ENCODE results near the gene SERINC3.
"Not testable (repeated sequence)": the region's sequence is repeated elsewhere in the genome, so short reads cannot be mapped to it uniquely, and the experiment has no call there.

The SERINC3 gene

GRCh38 chr20:44489931-44490330 lies 31.9 kb downstream of the SERINC3 start:
- DNase-seq, result no peak

- DNase-seq, result no peak
These were observed 32.6 kb downstream of the SERINC3 start for GRCh38 chr20:44489223-44489622.

DNA sequence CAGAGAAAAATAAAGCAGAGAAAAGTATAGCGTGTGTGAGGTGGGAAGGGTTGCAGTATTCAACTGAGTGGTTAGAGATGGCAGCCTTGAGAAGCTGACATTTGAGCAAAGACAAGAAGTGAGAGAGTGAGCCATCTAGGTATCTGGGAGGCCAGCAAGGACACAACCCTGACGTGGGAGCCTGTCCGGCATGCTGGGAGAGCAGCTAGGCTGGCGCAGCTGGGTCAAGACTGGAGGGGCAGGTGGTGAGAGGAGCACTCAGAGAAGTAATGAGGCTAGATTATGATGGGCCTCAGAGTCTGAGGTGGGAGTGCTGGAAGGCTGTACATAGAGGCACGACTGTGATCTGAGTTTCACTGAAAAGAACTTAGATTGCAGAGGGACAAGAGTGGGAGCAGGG lies 33.3 kb downstream of the SERINC3 start:
- no peak for DNase-seq

DNA sequence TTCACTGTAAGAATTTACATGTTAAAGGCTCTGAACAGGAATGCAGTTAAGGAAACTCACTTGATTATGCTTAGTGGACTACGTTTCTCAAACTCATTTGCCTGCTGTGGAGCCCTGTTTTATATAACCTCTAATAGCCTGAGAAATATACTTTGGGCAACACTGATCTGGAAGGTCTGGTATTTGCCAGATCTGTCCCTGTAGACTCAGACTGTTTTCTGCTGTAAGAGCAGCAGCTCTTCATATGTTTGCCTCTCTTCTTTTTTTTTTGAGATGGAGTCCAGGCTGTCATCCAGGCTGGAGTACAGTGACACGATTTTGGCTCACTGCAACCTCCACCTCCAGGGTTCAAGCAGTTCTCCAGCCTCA lies 36.1 kb downstream of the SERINC3 start:
- no peak for DNase-seq

DNA sequence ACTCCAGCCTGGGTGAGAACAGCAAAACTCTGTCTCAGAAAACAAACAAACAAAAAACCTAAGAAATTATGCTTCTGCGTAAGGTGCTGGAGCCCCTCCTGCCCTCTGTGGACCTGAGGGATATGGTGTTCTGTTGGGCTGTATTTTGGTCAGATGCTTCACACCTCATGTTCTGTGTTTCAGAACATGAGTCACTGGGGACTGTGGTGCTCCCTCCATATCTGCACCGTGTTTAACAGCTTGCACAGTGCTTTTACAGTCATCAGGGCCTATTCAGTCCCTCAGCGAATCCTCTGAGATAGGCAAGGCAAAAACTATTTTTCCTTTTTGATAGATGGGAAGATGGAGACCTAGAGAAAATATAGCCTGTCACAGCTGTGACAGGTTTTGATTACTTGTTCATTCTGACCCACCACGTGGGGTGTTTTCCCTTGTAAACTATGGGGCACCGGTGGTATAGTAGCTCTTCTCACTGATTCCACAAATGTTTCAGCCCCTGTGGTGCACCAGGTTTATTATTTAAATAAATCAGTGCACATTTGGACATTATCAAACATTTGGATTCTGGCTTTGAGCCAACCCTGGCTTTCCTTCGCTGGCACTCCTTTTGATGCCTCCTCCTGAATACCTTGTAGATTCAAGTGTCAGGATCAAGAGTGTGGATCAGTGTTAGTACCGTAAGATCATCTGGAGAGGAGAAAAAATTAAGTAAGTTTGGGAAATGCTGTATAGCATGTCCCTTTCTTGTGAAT lies 36.6 kb downstream of the SERINC3 start:
- no peak for DNase-seq

- no peak for DNase-seq
These were observed 38.8 kb downstream of the SERINC3 start for GRCh38 chr20:44483112-44483511.

- no peak for DNase-seq
These were observed 40.0 kb downstream of the SERINC3 start for GRCh38 chr20:44481719-44482416.

DNA sequence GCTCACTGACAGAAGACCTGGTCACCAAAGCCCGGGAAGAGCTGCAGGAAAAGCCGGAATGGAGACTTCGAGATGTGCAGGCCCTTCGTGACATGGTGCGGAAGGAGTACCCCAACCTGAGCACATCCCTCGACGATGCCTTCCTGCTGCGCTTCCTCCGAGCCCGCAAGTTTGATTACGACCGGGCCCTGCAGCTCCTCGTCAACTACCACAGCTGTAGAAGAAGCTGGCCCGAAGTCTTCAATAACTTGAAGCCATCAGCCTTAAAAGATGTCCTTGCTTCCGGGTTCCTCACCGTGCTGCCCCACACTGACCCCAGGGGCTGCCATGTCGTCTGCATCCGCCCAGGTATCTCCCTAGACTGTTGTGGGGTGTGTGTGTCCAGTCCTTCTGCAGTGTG lies 41.8 kb downstream of the SERINC3 start:
- no peak for DNase-seq

DNA sequence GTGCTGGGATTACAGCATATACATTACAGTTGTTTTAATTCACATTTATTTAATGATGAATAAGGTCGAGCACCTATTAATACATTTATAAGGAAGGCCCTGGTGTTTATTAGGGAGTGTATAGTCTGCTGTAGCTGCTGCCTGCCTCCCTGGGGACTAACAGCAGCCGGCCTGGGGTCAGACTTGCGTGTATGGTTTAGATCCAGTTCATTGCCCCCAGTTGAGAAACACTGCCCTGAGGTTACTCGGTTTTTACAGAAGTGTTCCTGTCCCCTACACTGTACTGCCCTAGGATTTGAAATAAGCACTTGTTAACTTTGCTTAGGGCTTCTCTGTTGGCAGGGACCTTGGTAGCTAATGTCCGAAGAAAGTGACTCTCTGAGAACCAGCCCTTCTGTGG lies 42.2 kb downstream of the SERINC3 start:
- DNase-seq, result no peak

GRCh38 chr20:44478206-44478605 lies 43.7 kb downstream of the SERINC3 start:
- DNase-seq, result no peak

- no peak for DNase-seq
These were observed 44.7 kb downstream of the SERINC3 start for GRCh38 chr20:44477151-44477550.

GRCh38 chr20:44475694-44476560 lies 45.9 kb downstream of the SERINC3 start, which contains the start of gene TTPAL:
Gene TTPAL (plus strand): TSS chr20:44475874. CDS start chr20:44480000, 4,126 bp downstream.
- peak; percentile 91 for DNase-seq

DNA sequence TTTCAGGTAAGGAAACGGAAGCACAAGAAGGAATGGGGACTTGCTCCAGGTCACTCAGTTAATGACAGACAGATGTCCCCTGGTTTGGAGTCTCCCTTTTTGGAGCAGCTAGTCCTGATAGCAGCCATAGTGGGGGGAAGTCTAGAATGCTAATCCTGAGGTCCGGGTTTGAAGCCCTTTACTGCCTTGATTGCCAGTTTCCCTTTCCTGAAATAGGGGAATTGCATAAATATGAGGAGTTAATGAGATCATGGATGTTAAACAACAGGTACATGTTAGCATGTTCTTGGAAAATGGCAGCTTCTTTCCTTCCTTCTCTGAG lies 46.5 kb downstream of the SERINC3 start:
- DNase-seq, result no peak

GRCh38 chr20:44472283-44472682 lies 49.6 kb downstream of the SERINC3 start:
- DNase-seq, result not testable (repeated sequence)

GRCh38 chr20:44471481-44471882 lies 50.4 kb downstream of the SERINC3 start:
- no peak for DNase-seq

DNA sequence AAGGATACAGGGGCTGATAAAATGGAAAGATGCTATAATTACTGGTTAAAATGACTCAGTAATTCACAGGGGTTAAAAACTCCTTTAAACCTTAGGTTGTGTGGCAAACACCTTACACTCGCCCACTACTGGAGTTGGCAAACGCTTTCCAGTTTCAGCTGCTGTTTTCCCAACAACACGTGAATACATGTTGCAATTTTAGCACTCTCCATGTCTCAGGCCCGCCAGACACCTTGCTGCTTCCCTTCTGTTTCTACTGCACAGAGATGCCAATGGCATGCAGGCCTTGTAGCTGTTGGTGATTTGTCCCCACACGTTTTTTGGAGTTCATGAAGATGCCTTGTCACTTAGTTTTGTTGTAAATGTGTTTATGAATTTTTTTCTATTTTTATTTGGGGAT lies 51.5 kb downstream of the SERINC3 start:
- no peak for DNase-seq

DNA sequence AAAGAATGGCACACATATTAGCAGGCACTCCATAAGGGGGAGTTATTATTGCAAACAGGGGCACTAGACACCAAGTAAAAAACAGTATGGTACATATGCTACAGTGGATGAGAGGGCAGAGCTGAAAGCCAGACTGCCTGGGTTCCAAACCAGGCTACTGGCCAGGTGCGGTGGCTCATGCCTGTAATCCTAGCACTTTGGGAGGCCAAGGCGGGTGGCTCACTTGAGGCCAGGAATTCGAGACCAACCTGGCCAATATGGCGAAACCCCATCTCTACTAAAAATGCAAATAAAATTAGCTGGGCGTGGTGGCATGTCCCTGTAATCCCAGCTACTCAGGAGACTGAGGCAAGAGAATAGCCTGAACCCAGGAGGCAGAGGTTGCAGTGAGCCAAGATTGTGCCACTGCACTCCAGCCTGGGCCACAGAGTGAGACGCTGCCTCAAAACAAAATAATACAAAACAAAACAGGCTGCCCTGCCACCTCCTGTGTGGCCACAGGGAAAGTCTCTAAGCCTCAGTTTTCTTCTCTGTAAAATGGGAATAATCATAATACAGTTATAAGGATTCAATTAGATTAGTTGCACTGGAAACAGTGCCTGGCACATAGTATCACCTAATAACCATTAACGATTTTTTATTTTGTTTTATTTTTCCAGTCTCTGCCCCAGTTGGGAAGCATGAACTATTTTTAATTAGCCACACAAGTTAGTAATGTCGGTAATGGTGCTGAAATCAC lies 53.7 kb downstream of the SERINC3 start:
- DNase-seq, result no peak

DNA sequence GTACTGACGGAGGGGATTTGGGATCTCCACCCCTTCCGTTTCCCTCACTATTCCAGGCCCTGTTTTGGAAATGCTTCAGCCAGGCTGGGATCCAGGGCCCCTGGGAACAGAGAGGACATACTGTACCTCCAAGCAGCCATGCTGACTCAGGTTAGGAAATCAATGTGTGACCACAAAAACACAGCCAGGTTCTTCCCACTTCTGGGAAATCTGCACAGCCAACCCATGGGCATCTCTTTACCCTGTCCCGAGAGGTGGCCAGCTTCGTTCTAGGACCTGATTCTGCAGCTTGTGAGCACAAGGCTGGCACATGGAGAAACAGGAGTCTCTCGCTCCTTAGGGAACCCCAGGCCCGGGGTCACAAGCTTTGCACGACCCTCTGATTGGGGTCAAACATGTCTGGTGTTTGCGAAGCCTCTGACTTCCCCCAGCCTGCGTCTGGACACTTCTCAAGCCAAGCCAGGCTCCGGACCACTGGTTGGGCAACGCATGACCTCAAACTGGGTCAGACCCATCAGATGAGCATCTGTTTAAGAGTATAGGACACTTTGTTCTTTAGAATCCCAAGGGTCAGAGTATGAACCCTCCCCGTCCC lies 54.5 kb downstream of the SERINC3 start:
- DNase-seq, result no peak

DNA sequence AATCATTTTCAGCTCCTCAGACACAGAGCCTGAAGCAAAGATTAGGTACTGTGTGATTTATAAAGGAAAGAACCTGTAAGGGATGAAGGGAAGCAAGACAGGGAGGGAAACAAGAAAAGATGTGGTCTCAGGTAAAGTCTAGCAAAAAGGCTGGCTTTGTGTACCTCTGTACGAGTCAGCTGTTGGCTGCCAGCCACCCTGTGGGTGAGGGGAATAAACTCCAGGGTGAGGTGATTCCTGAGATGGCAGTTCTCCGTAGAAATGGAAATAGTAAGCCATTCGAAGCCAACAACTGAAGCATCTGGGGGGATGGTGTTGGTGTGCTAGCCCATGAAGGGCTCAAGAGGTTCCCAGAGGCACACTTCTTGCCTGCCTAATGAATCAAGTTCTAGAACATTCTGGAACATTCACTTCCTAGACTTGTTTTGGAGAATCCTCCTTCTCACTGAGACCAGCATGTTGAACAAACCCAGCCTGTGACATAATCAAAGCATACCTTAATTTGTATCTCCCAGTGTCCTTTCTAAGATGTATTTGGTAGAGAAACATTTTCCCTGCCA lies 56.8 kb downstream of the SERINC3 start:
- DNase-seq, result no peak

- DNase-seq, result no peak
These were observed 57.4 kb downstream of the SERINC3 start for GRCh38 chr20:44464514-44464913.

GRCh38 chr20:44463466-44463865 lies 58.4 kb downstream of the SERINC3 start:
- no peak for DNase-seq

DNA sequence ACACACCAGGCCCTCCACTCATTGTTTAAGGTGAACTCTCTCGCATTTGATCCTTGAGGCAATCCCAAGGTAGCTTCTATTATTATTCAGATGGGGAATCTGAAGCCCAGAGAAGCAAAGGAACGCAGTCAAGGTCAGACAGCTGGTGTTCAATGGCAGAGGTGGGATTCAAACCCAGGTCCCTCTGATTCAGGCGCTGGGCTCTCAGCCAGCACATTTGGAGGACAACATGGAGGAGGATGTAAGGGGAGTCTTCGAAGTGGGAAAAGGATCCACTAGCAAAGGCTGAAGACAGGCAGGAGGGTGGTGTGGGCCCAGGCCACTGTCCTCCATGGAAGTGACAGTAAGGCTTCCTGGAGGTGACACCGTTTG lies 60.1 kb downstream of the SERINC3 start:
- no peak for DNase-seq

Measured in activated CD4-positive, CD25-positive, alpha-beta regulatory T cell treated with anti-CD3 and anti-CD28 coated beads, Interleukin-2, amount 50 U/mL, for 72 hours (primary cell).